Endothelial cell of umbilical vein (primary cell): ENCODE results near the gene CPSF7. TPM values are rescaled to one million over a fixed set of nuclear protein-coding genes. Genes with fewer than 3 reads are reported as not detected.

Experiments
- BruUV-seq: library from RNA; stranded (reverse); fragments of 400-500 nt; replicated peaks from 2 replicates; lab custom pipeline; 2021; lab: Mats Ljungman, UMichigan
- CTCF ChIA-PET: fragments of 300-600, 350-600 bp; sonication (Branson Sonifier 250); formaldehyde crosslinking; loops from one replicate; lab custom pipeline; 2021; ENCODE audit warnings: antibody characterized with exemption, inconsistent platforms; lab: Charles Lee
- POLR2A ChIA-PET: fragments of 300-600, 350-600 bp; sonication (Branson Sonifier 250); formaldehyde crosslinking; loops from one replicate; lab custom pipeline; 2021; ENCODE audit warnings: antibody characterized with exemption, inconsistent platforms; lab: Charles Lee
- DNase-seq: peaks from one replicate; pipeline ENCODE4 v3.0.0-alpha.2; 2011; ENCODE audit warnings: low read depth, low spot score
- FAIRE-seq: peaks from 2 replicates; lab custom pipeline; 2011; peaks lifted over from hg19 to GRCh38; lab: Jason Lieb, UNC
- H2AFZ ChIP-seq: 2 replicates; pipeline ENCODE4 v1.6.0; 2012; ENCODE audit warnings: low read depth, low read length, control low read depth, inconsistent platforms
- H3K27ac ChIP-seq: 2 replicates; pipeline ENCODE4 v1.5.1; 2011; ENCODE audit warnings: low read depth, mild to moderate bottlenecking, control low read depth, low read length, moderate library complexity; ENCODE audit not compliant: insufficient read depth
- H3K27me3 ChIP-seq, 2 experiments: 2 replicates each; pipeline versions ENCODE4 v1.6.0 to v1.6.1; 2011; ENCODE audit warnings: low read length in 2 of 2, mixed read lengths in 1 of 2; ENCODE audit not compliant: control insufficient read depth in 2 of 2, insufficient read depth in 2 of 2
- H3K36me3 ChIP-seq, 2 experiments: 2 replicates in 1 of 2; 3 replicates in 1 of 2; pipeline ENCODE4 v1.5.1; 2011; ENCODE audit warnings: low read length in 2 of 2, mild to moderate bottlenecking in 1 of 2, moderate library complexity in 1 of 2; ENCODE audit not compliant: control insufficient read depth in 2 of 2, insufficient read depth in 2 of 2; ENCODE audit errors: extremely low read depth in 1 of 2
- H3K4me1 ChIP-seq: 3 replicates; pipeline ENCODE4 v1.5.1; 2011; ENCODE audit warnings: mild to moderate bottlenecking, low read length; ENCODE audit not compliant: control insufficient read depth, insufficient read depth; ENCODE audit errors: extremely low read depth
- H3K4me2 ChIP-seq: 2 replicates; pipeline ENCODE4 v1.6.1; 2011; ENCODE audit warnings: low read length, control low read depth, mixed read lengths; ENCODE audit not compliant: insufficient read depth
- H3K4me3 ChIP-seq, 3 experiments: fragments of 200-600 bp in 1 of 3; sonication (generic), shearing (Covaris generic) in 1 of 3; replicated peaks in 1 of 3; 2 replicates each; pipeline ENCODE4 v1.5.1; 2011 to 2016; ENCODE audit warnings: control low read depth in 3 of 3, low read length in 3 of 3, mild to moderate bottlenecking in 2 of 3, inconsistent platforms in 1 of 3, low read depth in 1 of 3, moderate library complexity in 1 of 3; ENCODE audit not compliant: insufficient read depth in 1 of 3
- H3K79me2 ChIP-seq: 2 replicates; pipeline ENCODE4 v1.6.0; 2012; ENCODE audit warnings: low read length, inconsistent platforms; ENCODE audit not compliant: control insufficient read depth, insufficient read depth
- H3K9ac ChIP-seq: replicated peaks from 2 replicates; pipeline ENCODE3; 2011; ENCODE audit warnings: low read length, control low read depth; ENCODE audit not compliant: insufficient read depth; ENCODE audit errors: extremely low read depth
- H3K9me1 ChIP-seq: replicated peaks from 3 replicates; pipeline ENCODE4 v1.6.0; 2011; ENCODE audit warnings: mild to moderate bottlenecking, low read length; ENCODE audit not compliant: control insufficient read depth, insufficient read depth; ENCODE audit errors: extremely low read depth
- H3K9me3 ChIP-seq: replicated peaks from 2 replicates; pipeline ENCODE4 v1.5.1; 2012; ENCODE audit warnings: low read length, inconsistent platforms; ENCODE audit not compliant: control insufficient read depth, insufficient read depth
- H4K20me1 ChIP-seq: replicated peaks from 2 replicates; pipeline ENCODE3; 2011; ENCODE audit warnings: mild to moderate bottlenecking, low read length; ENCODE audit not compliant: control insufficient read depth, insufficient read depth; ENCODE audit errors: extremely low read depth
- CTCF ChIP-seq, 2 donors: IDR thresholded peaks; 1 replicate in 1 of 2; 2 replicates in 1 of 2; pipeline ENCODE4 v1.5.1; 2011; ENCODE audit warnings: low read length in 2 of 2, mild to moderate bottlenecking in 2 of 2, moderate library complexity in 2 of 2, control low read depth in 1 of 2, inconsistent platforms in 1 of 2, low read depth in 1 of 2; ENCODE audit not compliant: insufficient read depth in 1 of 2; ENCODE audit errors: extremely low read depth in 1 of 2
- EZH2 ChIP-seq: IDR thresholded peaks from 2 replicates; pipeline ENCODE4 v1.6.1; 2012; ENCODE audit warnings: borderline replicate concordance, low read depth, mild to moderate bottlenecking, moderate library complexity, low read length, inconsistent platforms; ENCODE audit not compliant: severe bottlenecking
- FOS ChIP-seq: IDR thresholded peaks from 2 replicates; pipeline ENCODE4 v1.6.1; 2011; ENCODE audit warnings: mild to moderate bottlenecking, low read length, moderate library complexity, borderline replicate concordance; ENCODE audit not compliant: insufficient read depth
- JUN ChIP-seq: IDR thresholded peaks from 2 replicates; pipeline ENCODE4 v1.6.1; 2011; ENCODE audit warnings: borderline replicate concordance, low read depth; ENCODE audit not compliant: insufficient read length, insufficient read depth
- MYC ChIP-seq: IDR thresholded peaks from one replicate; pipeline ENCODE4 v1.6.1; 2011; ENCODE audit warnings: mild to moderate bottlenecking, low read depth, low read length
- POLR2A ChIP-seq: IDR thresholded peaks from 2 replicates; pipeline ENCODE4 v1.6.1; 2012; ENCODE audit warnings: low read depth, mild to moderate bottlenecking, control low read depth, low read length
- POLR2AphosphoS5 ChIP-seq: IDR thresholded peaks from 2 replicates; pipeline ENCODE4 v1.6.1; 2012; ENCODE audit warnings: low read depth, mild to moderate bottlenecking, control low read depth, low read length, moderate library complexity; ENCODE audit not compliant: insufficient read depth
- dilution Hi-C: fragments of 300-500 bp; cut with MboI; formaldehyde crosslinking; loops from one replicate; pipeline ENCODE4 v1.15.0; 2019; ENCODE audit warnings: low sequenced_read_pairs; ENCODE audit not compliant: extremely low pct_ligation_motif_present
- intact Hi-C: fragments of 100-400 bp; cut with micrococcal nuclease; formaldehyde crosslinking; loops from one replicate; pipeline ENCODE4 v1.10.0; 2022
- polyA plus RNA-seq, 4 experiments: library from polyadenylated mRNA; depleted of rRNA in 3 of 4; stranded (reverse) in 3 of 4; unstranded in 1 of 4; fragments of >200 nt; gene quantifications; 2 replicates each; pipeline versions ENCODE4 v1.2.1 to v1.2.3, GENCODE V29; 2011 to 2012; ENCODE audit warnings: missing spikeins in 1 of 4
- total RNA-seq: library from RNA; stranded (reverse); gene quantifications from 2 replicates; pipeline ENCODE4 v1.2.3, GENCODE V29; 2021
- TF ChIP-seq, protein P1 (sequence below): IDR thresholded peaks from 2 replicates; pipeline ENCODE4 v1.6.1; 2011; ENCODE audit not compliant: insufficient read depth, insufficient read length

The CPSF7 gene
- total and polyA plus RNA-seq, 2 donors (not counting 3 experiments of a cell fraction or from before 2014, with no cell fraction given), result 77.0 to 88.4 TPM

DNA sequence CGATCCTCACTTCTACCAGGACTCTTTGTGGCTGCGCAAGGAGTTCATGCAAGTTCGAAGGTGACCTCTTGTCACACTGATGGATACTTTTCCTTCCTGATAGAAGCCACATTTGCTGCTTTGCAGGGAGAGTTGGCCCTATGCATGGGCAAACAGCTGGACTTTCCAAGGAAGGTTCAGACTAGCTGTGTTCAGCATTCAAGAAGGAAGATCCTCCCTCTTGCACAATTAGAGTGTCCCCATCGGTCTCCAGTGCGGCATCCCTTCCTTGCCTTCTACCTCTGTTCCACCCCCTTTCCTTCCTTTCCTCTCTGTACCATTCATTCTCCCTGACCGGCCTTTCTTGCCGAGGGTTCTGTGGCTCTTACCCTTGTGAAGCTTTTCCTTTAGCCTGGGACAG, 61.1 kb downstream of the CPSF7 start:
- no peaks in the 10 kb centered on the region for H3K9me1 ChIP-seq
- no peaks in the 10 kb centered on the region for H4K20me1 ChIP-seq
- H2AFZ ChIP-seq, result no peak overlapping the region
- FAIRE-seq (no peak), DNase-seq (no peak)
- H3K9me3 ChIP-seq, result no peaks in the 10 kb centered on the region
- no peak overlapping the region for H3K4me2 ChIP-seq
- peaks cover 8% of the 10 kb centered on the region for H3K79me2 ChIP-seq
- no peak overlapping the region for H3K9ac ChIP-seq
- dilution Hi-C loops, result no loop called here
- TF ChIP-seq POLR2A (no peak), CTCF (IDR thresholded peaks at IDR 0.05; ENCODE audit: extremely low read depth in 1 of 2, insufficient read depth in 1 of 2, low read depth in 1 of 2, low read length in 2 of 2) (no peak), FOS (no peak), POLR2AphosphoS5 (no peak), MYC (no peak), JUN (no peak), EZH2 (no peak)
- TF ChIP-seq, protein P1, sequence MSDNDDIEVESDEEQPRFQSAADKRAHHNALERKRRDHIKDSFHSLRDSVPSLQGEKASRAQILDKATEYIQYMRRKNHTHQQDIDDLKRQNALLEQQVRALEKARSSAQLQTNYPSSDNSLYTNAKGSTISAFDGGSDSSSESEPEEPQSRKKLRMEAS, result no peak
- peaks cover 20 to 30% of the 10 kb centered on the region in 2 experiments for H3K36me3 ChIP-seq
- no peak overlapping the region for H3K4me3 ChIP-seq
- intact Hi-C loops, result no loop called here
- H3K27me3 ChIP-seq, result no peaks in the 10 kb centered on the region
- ChIA-PET POLR2A (no interaction called here), CTCF (interaction anchor here (10.8 kb wide), 1 partner anchor 16 kb away, joined by 89 read pairs; no protein-coding TSS in a partner anchor)
- no peak overlapping the region for H3K27ac ChIP-seq
- no TSS peak for BruUV-seq
- H3K4me1 ChIP-seq, result peaks cover 4% of the 10 kb centered on the region
